ENCODE measurements around the gene CACFD1.

CACFD1 gene

GRCh38 chr9:133515615-133516255, 56.0 kb downstream of the CACFD1 start:
- FAIRE-seq, result no peak
- DNase-seq (ENCODE audit: insufficient read length, low spot score), result no peak
- no peak for TF ChIP-seq CTCF (IDR thresholded peaks at IDR 0.05; ENCODE audit: insufficient read depth, missing control alignments)

GRCh38 chr9:133516256-133516960, 56.6 kb downstream of the CACFD1 start:
- DNase-seq (ENCODE audit: insufficient read length, low spot score), result no peak
- FAIRE-seq, result no peak

GRCh38 chr9:133516961-133517350, 57.2 kb downstream of the CACFD1 start:
- FAIRE-seq (no peak), DNase-seq (ENCODE audit: insufficient read length, low spot score) (no peak)
- TF ChIP-seq CTCF (IDR thresholded peaks at IDR 0.05; ENCODE audit: insufficient read depth, missing control alignments), result no peak

More at GRCh38 chr9:133516256-133516960, 56.6 kb downstream of the CACFD1 start:
- TF ChIP-seq CTCF (IDR thresholded peaks at IDR 0.05; ENCODE audit: insufficient read depth, missing control alignments), result no peak

GRCh38 chr9:133517711-133518110, 57.9 kb downstream of the CACFD1 start:
- TF ChIP-seq CTCF (IDR thresholded peaks at IDR 0.05; ENCODE audit: insufficient read depth, missing control alignments), result no peak
- FAIRE-seq, result no peak

GRCh38 chr9:133518200-133518599, 58.4 kb downstream of the CACFD1 start:
- no peak for FAIRE-seq
- TF ChIP-seq CTCF (IDR thresholded peaks at IDR 0.05; ENCODE audit: insufficient read depth, missing control alignments), result no peak
- no peak for DNase-seq (ENCODE audit: insufficient read length, low spot score)

More at GRCh38 chr9:133517711-133518110, 57.9 kb downstream of the CACFD1 start:
- no peak for DNase-seq (ENCODE audit: insufficient read length, low spot score)

GRCh38 chr9:133518706-133519449, 59.1 kb downstream of the CACFD1 start:
- FAIRE-seq (no peak), DNase-seq (ENCODE audit: insufficient read length, low spot score) (no peak)
- TF ChIP-seq CTCF (IDR thresholded peaks at IDR 0.05; ENCODE audit: insufficient read depth, missing control alignments), result no peak
